Measurements from ENCODE around the gene ST6GALNAC3.

ST6GALNAC3 gene

GRCh38 chr1:76290271-76290670 lies 215.7 kb downstream of the ST6GALNAC3 start:
- Histone ChIP-seq H3K4me3 (ENCODE audit: low read length) (no peak overlapping the region), H3K27ac (ENCODE audit: low read length) (no peak overlapping the region), H3K9me3 (ENCODE audit: insufficient read depth, low read length) (no peaks in the 10 kb centered on the region), H3K4me1 (ENCODE audit: low read length) (peaks cover 13% of the 10 kb centered on the region), H3K79me2 (ENCODE audit: low read length) (no peaks in the 10 kb centered on the region), H3K36me3 (replicated peaks; ENCODE audit: low read depth, low read length) (no peaks in the 10 kb centered on the region), H3K27me3 (ENCODE audit: low read depth, low read length) (peaks cover 3% of the 10 kb centered on the region), H3K9ac (ENCODE audit: low read length) (no peak overlapping the region), H2AFZ (ENCODE audit: low read depth, low read length) (no peak overlapping the region), H3K4me2 (ENCODE audit: low read length) (no peak overlapping the region), H4K20me1 (ENCODE audit: insufficient read depth, low read length) (no peaks in the 10 kb centered on the region)
- TF ChIP-seq CTCF (IDR thresholded peaks at IDR 0.05; ENCODE audit: low read depth, low read length) (no peak), EZH2phosphoT487 (IDR thresholded peaks at IDR 0.05; ENCODE audit: low read depth) (no peak)

- Histone ChIP-seq H3K4me2 (ENCODE audit: low read length) (no peak overlapping the region), H3K27me3 (ENCODE audit: low read depth, low read length) (peaks cover 10% of the 10 kb centered on the region), H3K4me1 (ENCODE audit: low read length) (peaks cover 13% of the 10 kb centered on the region)
Measured at GRCh38 chr1:76291191-76291590, 216.6 kb downstream of the ST6GALNAC3 start.

GRCh38 chr1:76291737-76292136 lies 217.2 kb downstream of the ST6GALNAC3 start:
- H3K79me2 ChIP-seq (ENCODE audit: low read length): no peaks in the 10 kb centered on the region
- TF ChIP-seq CTCF (IDR thresholded peaks at IDR 0.05; ENCODE audit: low read depth, low read length) (no peak), EZH2phosphoT487 (IDR thresholded peaks at IDR 0.05; ENCODE audit: low read depth) (no peak)
- H3K4me2 ChIP-seq (ENCODE audit: low read length): no peak overlapping the region
- H3K27ac ChIP-seq (ENCODE audit: low read length): no peak overlapping the region
- peaks cover 10% of the 10 kb centered on the region for H3K27me3 ChIP-seq (ENCODE audit: low read depth, low read length)
- peaks cover 13% of the 10 kb centered on the region for H3K4me1 ChIP-seq (ENCODE audit: low read length)
- no peaks in the 10 kb centered on the region for H4K20me1 ChIP-seq (ENCODE audit: insufficient read depth, low read length)
- no peaks in the 10 kb centered on the region for H3K36me3 ChIP-seq (replicated peaks; ENCODE audit: low read depth, low read length)
- H3K9me3 ChIP-seq (ENCODE audit: insufficient read depth, low read length): no peaks in the 10 kb centered on the region
- no peak overlapping the region for H2AFZ ChIP-seq (ENCODE audit: low read depth, low read length)
- H3K4me3 ChIP-seq (ENCODE audit: low read length): no peak overlapping the region
- H3K9ac ChIP-seq (ENCODE audit: low read length): no peak overlapping the region

More at GRCh38 chr1:76291191-76291590, 216.6 kb downstream of the ST6GALNAC3 start:
- no peaks in the 10 kb centered on the region for H4K20me1 ChIP-seq (ENCODE audit: insufficient read depth, low read length)
- H3K4me3 ChIP-seq (ENCODE audit: low read length): no peak overlapping the region
- H3K79me2 ChIP-seq (ENCODE audit: low read length): no peaks in the 10 kb centered on the region
- no peak overlapping the region for H3K27ac ChIP-seq (ENCODE audit: low read length)
- no peaks in the 10 kb centered on the region for H3K36me3 ChIP-seq (replicated peaks; ENCODE audit: low read depth, low read length)
- no peak overlapping the region for H3K9ac ChIP-seq (ENCODE audit: low read length)
- H3K9me3 ChIP-seq (ENCODE audit: insufficient read depth, low read length): no peaks in the 10 kb centered on the region
- TF ChIP-seq EZH2phosphoT487 (IDR thresholded peaks at IDR 0.05; ENCODE audit: low read depth): no peak
- no peak for TF ChIP-seq CTCF (IDR thresholded peaks at IDR 0.05; ENCODE audit: low read depth, low read length)
- H2AFZ ChIP-seq (ENCODE audit: low read depth, low read length): no peak overlapping the region

- H3K9ac ChIP-seq (ENCODE audit: low read length): no peak overlapping the region
- no peak for TF ChIP-seq CTCF (IDR thresholded peaks at IDR 0.05; ENCODE audit: low read depth, low read length)
- no peak for TF ChIP-seq EZH2phosphoT487 (IDR thresholded peaks at IDR 0.05; ENCODE audit: low read depth)
- no peak overlapping the region for H3K4me2 ChIP-seq (ENCODE audit: low read length)
- peaks cover 10% of the 10 kb centered on the region for H3K27me3 ChIP-seq (ENCODE audit: low read depth, low read length)
- no peak overlapping the region for H3K27ac ChIP-seq (ENCODE audit: low read length)
- H3K4me1 ChIP-seq (ENCODE audit: low read length): peaks cover 13% of the 10 kb centered on the region
- H3K4me3 ChIP-seq (ENCODE audit: low read length): no peak overlapping the region
- no peaks in the 10 kb centered on the region for H3K36me3 ChIP-seq (replicated peaks; ENCODE audit: low read depth, low read length)
- no peaks in the 10 kb centered on the region for H4K20me1 ChIP-seq (ENCODE audit: insufficient read depth, low read length)
- no peaks in the 10 kb centered on the region for H3K9me3 ChIP-seq (ENCODE audit: insufficient read depth, low read length)
- no peak overlapping the region for H2AFZ ChIP-seq (ENCODE audit: low read depth, low read length)
- no peaks in the 10 kb centered on the region for H3K79me2 ChIP-seq (ENCODE audit: low read length)
Measured at GRCh38 chr1:76292418-76293184, 218.1 kb downstream of the ST6GALNAC3 start.
